Choroid plexus epithelial cell (primary cell): ENCODE results near the gene PREX1.

Source experiments
- DNase-seq: peaks from one replicate; pipeline ENCODE4 v3.0.0-alpha.2; 2010; ENCODE audit warnings: low read depth
- H3K4me3 ChIP-seq: 2 replicates; pipeline ENCODE4 v1.5.1; 2011; ENCODE audit warnings: low read depth, mild to moderate bottlenecking, control low read depth, low read length, moderate library complexity
- TF ChIP-seq, protein P1 (sequence below): conservative IDR thresholded peaks from 2 replicates; pipeline ENCODE4 v1.5.1; 2011; ENCODE audit warnings: low read depth, mild to moderate bottlenecking, control low read depth, inconsistent platforms, low read length, moderate library complexity

Gene PREX1

GRCh38 chr20:48695738-48696137 is 132.1 kb downstream of the PREX1 start:
- H3K4me3 ChIP-seq: no peak overlapping the region
- DNase-seq: no peak
- TF ChIP-seq, protein P1, sequence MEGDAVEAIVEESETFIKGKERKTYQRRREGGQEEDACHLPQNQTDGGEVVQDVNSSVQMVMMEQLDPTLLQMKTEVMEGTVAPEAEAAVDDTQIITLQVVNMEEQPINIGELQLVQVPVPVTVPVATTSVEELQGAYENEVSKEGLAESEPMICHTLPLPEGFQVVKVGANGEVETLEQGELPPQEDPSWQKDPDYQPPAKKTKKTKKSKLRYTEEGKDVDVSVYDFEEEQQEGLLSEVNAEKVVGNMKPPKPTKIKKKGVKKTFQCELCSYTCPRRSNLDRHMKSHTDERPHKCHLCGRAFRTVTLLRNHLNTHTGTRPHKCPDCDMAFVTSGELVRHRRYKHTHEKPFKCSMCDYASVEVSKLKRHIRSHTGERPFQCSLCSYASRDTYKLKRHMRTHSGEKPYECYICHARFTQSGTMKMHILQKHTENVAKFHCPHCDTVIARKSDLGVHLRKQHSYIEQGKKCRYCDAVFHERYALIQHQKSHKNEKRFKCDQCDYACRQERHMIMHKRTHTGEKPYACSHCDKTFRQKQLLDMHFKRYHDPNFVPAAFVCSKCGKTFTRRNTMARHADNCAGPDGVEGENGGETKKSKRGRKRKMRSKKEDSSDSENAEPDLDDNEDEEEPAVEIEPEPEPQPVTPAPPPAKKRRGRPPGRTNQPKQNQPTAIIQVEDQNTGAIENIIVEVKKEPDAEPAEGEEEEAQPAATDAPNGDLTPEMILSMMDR: no peak

DNA sequence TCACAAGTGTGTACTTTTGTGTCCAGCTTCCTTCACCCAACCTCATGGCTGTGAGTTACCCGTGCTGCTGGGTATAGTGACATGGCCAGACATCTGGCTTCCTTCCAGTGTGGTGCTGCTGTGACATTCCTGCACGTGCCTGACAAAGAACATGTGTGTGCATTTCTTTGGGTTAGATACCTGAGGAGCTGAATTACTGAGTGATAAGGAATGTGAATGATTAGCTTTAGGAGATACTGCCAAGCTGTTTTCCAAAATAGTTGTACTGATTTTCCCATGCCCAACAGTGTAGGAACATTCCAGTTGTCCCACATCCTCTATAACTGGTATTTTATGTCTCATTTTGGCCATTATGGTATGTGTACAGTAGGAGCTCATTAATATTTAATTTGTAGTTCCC is 132.5 kb downstream of the PREX1 start:
- TF ChIP-seq, protein P1: no peak
- no peak overlapping the region for H3K4me3 ChIP-seq
- no peak for DNase-seq

GRCh38 chr20:48694381-48694865 is 133.4 kb downstream of the PREX1 start:
- DNase-seq: no peak
- no peak overlapping the region for H3K4me3 ChIP-seq
- TF ChIP-seq, protein P1: no peak

DNA sequence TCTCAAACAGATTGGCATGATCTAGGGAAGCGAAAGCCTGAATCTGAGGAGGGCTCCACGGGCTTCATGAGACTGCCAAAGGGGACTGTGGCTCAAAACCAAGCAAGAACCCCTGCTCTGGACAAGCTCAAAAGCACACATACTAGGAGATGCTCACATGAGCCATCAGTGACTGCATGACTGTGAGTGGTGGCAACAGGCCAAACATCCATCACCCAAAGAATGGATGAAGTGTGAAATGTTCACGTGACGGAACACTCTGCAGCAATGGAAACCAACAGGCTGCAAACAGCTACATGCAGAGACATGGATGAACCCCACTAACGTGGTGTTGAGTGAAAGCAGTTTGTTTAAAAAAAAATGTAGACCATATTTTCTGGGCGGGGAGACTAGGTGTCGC is 136.3 kb downstream of the PREX1 start:
- TF ChIP-seq, protein P1: no peak
- H3K4me3 ChIP-seq: no peak overlapping the region
- DNase-seq: no peak

GRCh38 chr20:48690888-48691287 is 136.9 kb downstream of the PREX1 start:
- DNase-seq: no peak
- no peak overlapping the region for H3K4me3 ChIP-seq
- TF ChIP-seq, protein P1: no peak

DNA sequence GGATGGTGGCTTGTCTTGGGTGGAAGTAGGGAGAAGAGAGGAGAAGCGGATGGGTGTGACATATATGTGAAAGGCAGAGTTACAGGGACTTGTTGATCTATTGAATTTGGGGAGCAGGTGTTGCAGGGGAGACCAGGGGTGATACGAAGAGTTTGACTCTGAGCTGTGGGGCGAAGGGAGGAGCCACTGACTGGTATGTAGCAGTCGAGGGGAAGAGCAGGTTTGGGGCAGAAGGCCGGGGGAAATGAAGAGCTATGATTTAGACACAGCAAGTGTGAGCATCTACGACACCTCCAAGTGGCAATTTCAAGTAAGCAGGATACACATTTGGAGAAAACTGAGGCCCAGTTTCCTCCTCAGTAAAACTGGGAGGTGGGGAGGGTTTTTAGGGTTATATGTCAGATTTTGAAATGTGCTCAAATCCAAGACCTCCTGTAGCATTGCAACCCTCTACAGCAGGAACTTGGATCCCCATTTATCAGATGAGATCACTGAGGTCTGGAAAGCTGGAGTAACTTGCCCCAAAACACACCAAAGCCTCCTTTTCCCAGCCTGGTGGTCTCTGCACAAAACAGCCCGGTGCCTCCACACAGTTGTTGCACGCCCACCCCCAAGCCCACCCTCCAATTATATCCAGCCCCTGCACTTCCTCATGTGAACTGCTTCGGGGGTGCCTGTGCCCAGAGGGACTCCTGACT is 137.8 kb downstream of the PREX1 start:
- H3K4me3 ChIP-seq: no peak overlapping the region
- DNase-seq: no peak
- TF ChIP-seq, protein P1: no peak

- no peak for DNase-seq
- TF ChIP-seq, protein P1: no peak
- no peak overlapping the region for H3K4me3 ChIP-seq
Observed at GRCh38 chr20:48689388-48689787, 138.4 kb downstream of the PREX1 start.
